HFF-Myc (cell line): Measurements from ENCODE around the gene NMNAT2.

ENCODE experiments used
- DNase-seq: peaks from one replicate; pipeline ENCODE4 v3.0.0-alpha.2; 2011; ENCODE audit warnings: low read depth; ENCODE audit errors: extremely low read depth
- H3K4me3 ChIP-seq: replicated peaks from 2 replicates; pipeline ENCODE4 v1.5.1; 2011; ENCODE audit warnings: low read depth, mild to moderate bottlenecking, control low read depth, low read length
- CTCF ChIP-seq: IDR thresholded peaks from 2 replicates; pipeline ENCODE4 v1.5.1; 2012; ENCODE audit warnings: mild to moderate bottlenecking, low read depth, low read length, control low read depth; ENCODE audit errors: missing control alignments

Gene NMNAT2

GRCh38 chr1:183390561-183390960 lies 27.6 kb downstream of the NMNAT2 start:
- no peak for TF ChIP-seq CTCF
- no peak overlapping the region for H3K4me3 ChIP-seq
- no peak for DNase-seq

DNA sequence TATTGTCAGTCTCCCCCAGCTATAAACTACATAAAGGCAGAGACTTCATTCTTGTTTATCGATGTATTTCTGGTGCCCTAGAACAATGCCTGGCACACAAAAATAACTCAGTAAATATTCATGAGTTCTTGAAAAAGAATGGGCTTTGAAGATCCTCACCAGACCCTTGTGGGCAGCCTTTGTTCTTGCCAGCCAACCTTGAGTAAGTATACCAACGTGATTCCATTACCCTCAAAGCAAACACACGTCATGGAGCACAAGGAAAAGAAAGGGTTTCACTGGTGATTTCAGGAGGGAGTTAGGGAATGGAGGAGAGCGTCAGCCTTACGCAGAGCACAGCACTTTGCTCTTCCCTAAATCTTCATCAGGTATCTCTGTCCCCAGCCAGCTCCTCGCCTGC lies 29.4 kb downstream of the NMNAT2 start:
- TF ChIP-seq CTCF = no peak
- no peak overlapping the region for H3K4me3 ChIP-seq
- DNase-seq = no peak

GRCh38 chr1:183385340-183386144 lies 32.6 kb downstream of the NMNAT2 start:
- DNase-seq = no peak
- TF ChIP-seq CTCF = no peak
- no peak overlapping the region for H3K4me3 ChIP-seq

- DNase-seq = no peak
- H3K4me3 ChIP-seq = no peak overlapping the region
- TF ChIP-seq CTCF = no peak
Observed at GRCh38 chr1:183379951-183380350, 38.2 kb downstream of the NMNAT2 start.

- no peak for DNase-seq
- TF ChIP-seq CTCF = no peak
- no peak overlapping the region for H3K4me3 ChIP-seq
Observed at GRCh38 chr1:183375381-183375780, 42.8 kb downstream of the NMNAT2 start.

- H3K4me3 ChIP-seq = no peak overlapping the region
- no peak for DNase-seq
- TF ChIP-seq CTCF = no peak
Observed at GRCh38 chr1:183374825-183375224, 43.4 kb downstream of the NMNAT2 start.
